ENCODE results near the gene NCL. TPM values are rescaled to one million over a fixed set of nuclear protein-coding genes. Genes with fewer than 3 reads are reported as not detected.

Gene NCL
- total RNA-seq, 3 donors from 2014 or later: 179 to 234 (median 189) TPM

DNA sequence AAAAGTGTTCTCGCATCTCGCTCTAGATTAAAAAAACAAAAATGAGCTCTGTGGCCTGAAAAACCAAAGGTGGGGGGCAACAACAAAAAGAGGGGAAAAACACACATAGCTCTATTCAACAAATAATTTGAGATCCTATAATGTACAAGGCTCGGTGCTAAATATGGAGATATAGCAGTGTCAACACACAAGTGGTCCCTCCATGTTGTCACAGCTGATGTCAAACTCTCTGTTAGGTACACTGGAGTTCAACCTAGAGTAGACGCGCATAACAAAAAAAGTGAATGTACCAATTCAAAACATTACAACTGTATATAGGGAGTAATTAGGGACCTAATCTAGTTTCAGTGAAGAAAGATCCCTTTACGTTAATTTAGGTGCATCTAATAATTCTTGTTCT lies 5.9 kb downstream of the NCL start:
- TF ChIP-seq POLR2AphosphoS5 (IDR thresholded peaks at IDR 0.05): no peak
- TF ChIP-seq, protein P1, sequence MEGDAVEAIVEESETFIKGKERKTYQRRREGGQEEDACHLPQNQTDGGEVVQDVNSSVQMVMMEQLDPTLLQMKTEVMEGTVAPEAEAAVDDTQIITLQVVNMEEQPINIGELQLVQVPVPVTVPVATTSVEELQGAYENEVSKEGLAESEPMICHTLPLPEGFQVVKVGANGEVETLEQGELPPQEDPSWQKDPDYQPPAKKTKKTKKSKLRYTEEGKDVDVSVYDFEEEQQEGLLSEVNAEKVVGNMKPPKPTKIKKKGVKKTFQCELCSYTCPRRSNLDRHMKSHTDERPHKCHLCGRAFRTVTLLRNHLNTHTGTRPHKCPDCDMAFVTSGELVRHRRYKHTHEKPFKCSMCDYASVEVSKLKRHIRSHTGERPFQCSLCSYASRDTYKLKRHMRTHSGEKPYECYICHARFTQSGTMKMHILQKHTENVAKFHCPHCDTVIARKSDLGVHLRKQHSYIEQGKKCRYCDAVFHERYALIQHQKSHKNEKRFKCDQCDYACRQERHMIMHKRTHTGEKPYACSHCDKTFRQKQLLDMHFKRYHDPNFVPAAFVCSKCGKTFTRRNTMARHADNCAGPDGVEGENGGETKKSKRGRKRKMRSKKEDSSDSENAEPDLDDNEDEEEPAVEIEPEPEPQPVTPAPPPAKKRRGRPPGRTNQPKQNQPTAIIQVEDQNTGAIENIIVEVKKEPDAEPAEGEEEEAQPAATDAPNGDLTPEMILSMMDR (IDR thresholded peaks at IDR 0.05): no peak
- no peak for TF ChIP-seq POLR2A (IDR thresholded peaks at IDR 0.05)
- H3K4me1 ChIP-seq: peaks cover 0 to 10% of the 10 kb centered on the region in 2 donors
- intact Hi-C loops (cut with DNase I; ENCODE audit: low total_unique reads): no loop called here
- peaks cover 31% of the 10 kb centered on the region for H3K36me3 ChIP-seq
- H3K4me3 ChIP-seq: no peak overlapping the region
- no peaks in the 10 kb centered on the region for H3K27me3 ChIP-seq
- no peak overlapping the region for H3K27ac ChIP-seq
- DNase-seq (ENCODE audit: low spot score in 2 of 2): no peak
- H3K9me3 ChIP-seq: no peaks in the 10 kb centered on the region

DNA sequence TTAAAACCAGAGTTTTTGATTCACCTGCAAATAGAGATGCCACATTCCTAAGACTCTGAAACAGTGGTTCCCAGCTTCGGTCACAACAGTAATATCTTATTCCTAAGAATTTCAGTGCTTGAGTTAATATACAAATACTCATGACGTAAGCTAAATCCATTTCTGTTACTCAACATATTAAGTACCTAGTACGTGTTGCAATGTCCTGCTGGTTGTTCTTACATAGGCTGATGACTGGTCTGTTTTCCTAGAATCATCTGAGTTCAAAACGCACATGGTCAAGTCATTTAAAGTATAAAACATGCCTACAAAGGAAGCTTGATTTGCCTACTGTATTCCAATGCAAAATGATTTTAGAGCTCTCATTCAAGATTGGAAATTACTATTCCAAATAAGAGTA lies 7.2 kb downstream of the NCL start:
- H3K4me3 ChIP-seq: no peak overlapping the region
- intact Hi-C loops (cut with DNase I; ENCODE audit: low total_unique reads): no loop called here
- no peaks in the 10 kb centered on the region for H3K27me3 ChIP-seq
- no peak overlapping the region for H3K27ac ChIP-seq
- no peaks in the 10 kb centered on the region for H3K4me1 ChIP-seq
- H3K9me3 ChIP-seq: no peaks in the 10 kb centered on the region
- no peak for DNase-seq (ENCODE audit: low spot score in 2 of 2)
- TF ChIP-seq, protein P1 (IDR thresholded peaks at IDR 0.05): no peak
- TF ChIP-seq POLR2A (IDR thresholded peaks at IDR 0.05) (no peak), POLR2AphosphoS5 (IDR thresholded peaks at IDR 0.05) (no peak)
- H3K36me3 ChIP-seq: peaks cover 31% of the 10 kb centered on the region

DNA sequence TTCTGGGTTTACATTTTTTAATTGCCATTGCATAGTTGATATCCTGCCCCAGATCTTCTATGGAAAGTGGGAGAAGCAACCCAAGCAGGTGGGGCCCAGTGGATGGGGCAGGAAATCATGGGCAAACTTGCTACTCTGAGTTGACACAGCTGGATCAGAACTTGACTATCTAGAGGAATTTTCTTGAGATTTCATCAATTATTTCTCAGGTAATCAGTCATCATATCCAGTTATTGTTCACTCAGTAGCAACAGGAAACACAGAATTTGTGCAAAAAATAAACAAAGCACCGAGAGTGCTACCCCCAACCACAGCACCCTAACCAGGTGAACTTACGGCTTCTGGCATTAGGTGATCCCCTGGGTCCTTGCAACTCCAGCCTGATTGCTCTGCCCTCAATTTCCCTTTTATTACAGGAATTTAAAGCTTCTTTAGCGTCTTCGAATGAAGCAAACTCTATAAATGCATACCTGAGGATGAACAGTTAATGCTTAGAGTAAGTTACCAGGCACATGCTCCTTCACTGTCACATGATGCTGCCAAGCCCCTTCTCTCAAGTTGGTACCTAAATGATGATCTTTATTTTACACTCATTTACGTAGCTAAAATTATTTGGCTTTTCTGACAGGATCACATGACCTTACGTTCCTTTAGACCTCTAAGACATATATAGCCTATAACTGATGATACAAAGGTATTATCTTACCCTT lies 7.8 kb downstream of the NCL start:
- peaks cover 31% of the 10 kb centered on the region for H3K36me3 ChIP-seq
- TF ChIP-seq, protein P1 (IDR thresholded peaks at IDR 0.05): no peak
- TF ChIP-seq POLR2A (IDR thresholded peaks at IDR 0.05): no peak
- no peak for TF ChIP-seq POLR2AphosphoS5 (IDR thresholded peaks at IDR 0.05)

DNA sequence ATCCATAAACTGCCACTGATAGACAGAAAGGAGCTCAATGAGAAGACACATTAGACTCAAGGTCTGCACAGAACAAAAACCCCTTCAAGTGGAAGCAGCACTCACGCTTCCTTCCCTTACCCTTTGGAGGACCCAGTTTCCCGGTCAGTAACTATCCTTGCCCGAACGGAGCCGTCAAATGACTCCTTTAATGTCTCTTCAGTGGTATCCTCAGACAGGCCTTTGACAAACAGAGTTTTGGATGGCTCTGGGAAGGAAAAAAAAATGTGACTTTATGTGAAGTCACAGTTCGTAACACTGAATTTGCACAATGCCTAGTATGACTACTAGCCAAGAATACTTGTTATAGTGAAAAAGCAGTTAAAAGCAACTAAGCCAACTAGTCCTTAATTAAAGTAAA lies 8.4 kb downstream of the NCL start:
- no peak for DNase-seq (ENCODE audit: low spot score in 2 of 2)
- no peak overlapping the region for H3K27ac ChIP-seq
- no peaks in the 10 kb centered on the region for H3K4me1 ChIP-seq
- H3K4me3 ChIP-seq: no peak overlapping the region
- intact Hi-C loops (cut with DNase I; ENCODE audit: low total_unique reads): no loop called here
- no peak for TF ChIP-seq POLR2AphosphoS5 (IDR thresholded peaks at IDR 0.05)
- TF ChIP-seq POLR2A (IDR thresholded peaks at IDR 0.05): no peak
- TF ChIP-seq, protein P1 (IDR thresholded peaks at IDR 0.05): no peak
- no peaks in the 10 kb centered on the region for H3K9me3 ChIP-seq
- H3K27me3 ChIP-seq: no peaks in the 10 kb centered on the region
- H3K36me3 ChIP-seq: peaks cover 31% of the 10 kb centered on the region

More for the DNA sequence above, 7.8 kb downstream of the NCL start:
- intact Hi-C loops (cut with DNase I; ENCODE audit: low total_unique reads): no loop called here
- no peaks in the 10 kb centered on the region for H3K9me3 ChIP-seq
- DNase-seq (ENCODE audit: low spot score in 2 of 2): no peak
- H3K27ac ChIP-seq: no peak overlapping the region
- no peaks in the 10 kb centered on the region for H3K27me3 ChIP-seq
- H3K4me3 ChIP-seq: no peak overlapping the region
- no peaks in the 10 kb centered on the region for H3K4me1 ChIP-seq

DNA sequence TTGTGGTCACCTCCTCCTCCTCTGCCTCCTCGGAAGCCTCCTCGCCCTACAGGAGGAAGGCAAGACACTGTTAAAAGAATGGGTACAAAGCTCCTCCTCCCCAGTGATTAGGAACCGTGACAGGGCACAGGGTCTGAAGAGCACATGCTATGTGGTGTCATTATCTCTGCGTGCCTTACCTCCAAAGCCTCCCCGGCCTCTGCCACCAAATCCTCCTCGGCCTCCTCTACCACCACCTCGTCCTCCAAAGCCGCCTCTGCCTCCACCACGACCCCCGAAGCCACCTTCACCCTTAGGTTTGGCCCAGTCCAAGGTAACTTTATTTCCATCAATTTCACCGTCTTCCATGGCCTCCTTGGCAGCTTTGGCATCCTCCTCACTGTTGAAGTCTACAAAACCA lies 9.1 kb downstream of the NCL start:
- H3K9me3 ChIP-seq: no peaks in the 10 kb centered on the region
- H3K4me3 ChIP-seq: no peak overlapping the region
- intact Hi-C loops (cut with DNase I; ENCODE audit: low total_unique reads): no loop called here
- H3K36me3 ChIP-seq: peaks cover 31% of the 10 kb centered on the region
- H3K4me1 ChIP-seq: no peaks in the 10 kb centered on the region
- TF ChIP-seq POLR2A (IDR thresholded peaks at IDR 0.05) (no peak), POLR2AphosphoS5 (IDR thresholded peaks at IDR 0.05) (no peak)
- TF ChIP-seq, protein P1 (IDR thresholded peaks at IDR 0.05): no peak
- H3K27me3 ChIP-seq: no peaks in the 10 kb centered on the region
- H3K27ac ChIP-seq: no peak overlapping the region
- no peak for DNase-seq (ENCODE audit: low spot score in 2 of 2)
